MCF 10A (cell line): ENCODE measurements around the gene SNTB2. TPM values are rescaled to one million over a fixed set of nuclear protein-coding genes. Genes with fewer than 3 reads are reported as not detected.

ENCODE experiments used
- BruUV-seq: library from RNA; stranded (reverse); fragments of 400-500 nt; replicated peaks from 2 replicates; lab custom pipeline; 2021; lab: Mats Ljungman, UMichigan
- CTCF ChIA-PET: fragments of 300-600 bp; sonication (Branson Sonifier 250); formaldehyde crosslinking; extraction: SDS; loops from one replicate; lab custom pipeline; 2021; ENCODE audit warnings: antibody characterized with exemption, inconsistent platforms; lab: Yijun Ruan, JAX
- POLR2A ChIA-PET: fragments of 300-600, 350-650 bp; sonication (Branson Sonifier 250); formaldehyde crosslinking; extraction: SDS; loops from one replicate; lab custom pipeline; 2020; ENCODE audit warnings: antibody characterized with exemption, inconsistent platforms; lab: Yijun Ruan, JAX
- DNase-seq: peaks from one replicate; pipeline ENCODE4 v3.0.0-alpha.2; 2018; ENCODE audit not compliant: unreplicated experiment
- H3K27ac Mint-ChIP-seq: one replicate; pipeline ENCODE4 v1.8.0; 2022; ENCODE audit warnings: mild to moderate bottlenecking, low read depth, mixed read lengths; ENCODE audit not compliant: unreplicated experiment
- H3K27me3 Mint-ChIP-seq: one replicate; pipeline ENCODE4 v1.8.0; 2022; ENCODE audit warnings: mixed read lengths; ENCODE audit not compliant: insufficient read depth, unreplicated experiment
- H3K36me3 Mint-ChIP-seq: one replicate; pipeline ENCODE4 v1.8.0; 2022; ENCODE audit warnings: mild to moderate bottlenecking, moderate library complexity, mixed read lengths; ENCODE audit not compliant: insufficient read depth, unreplicated experiment
- H3K4me1 Mint-ChIP-seq: one replicate; pipeline ENCODE4 v1.8.0; 2022; ENCODE audit warnings: mixed read lengths; ENCODE audit not compliant: insufficient read depth, unreplicated experiment
- H3K4me3 Mint-ChIP-seq: one replicate; pipeline ENCODE4 v1.8.0; 2022; ENCODE audit warnings: mild to moderate bottlenecking, moderate library complexity, mixed read lengths; ENCODE audit not compliant: unreplicated experiment
- H3K9me3 Mint-ChIP-seq: one replicate; pipeline ENCODE4 v1.8.0; 2022; ENCODE audit warnings: mixed read lengths; ENCODE audit not compliant: unreplicated experiment
- CTCF ChIP-seq: fragments of 200-600 bp; IDR thresholded peaks from one replicate; pipeline ENCODE4 v1.8.0; 2022; ENCODE audit warnings: antibody characterized with exemption, mild to moderate bottlenecking; ENCODE audit not compliant: unreplicated experiment
- intact Hi-C: fragments of 100-400 bp; cut with micrococcal nuclease; formaldehyde crosslinking; loops from 2 replicates; pipeline ENCODE4 v1.14.1; 2022
- total RNA-seq: library from RNA; stranded (reverse); gene quantifications from 2 replicates; pipeline ENCODE4 v1.2.3, GENCODE V29; 2022

The SNTB2 gene
- total RNA-seq, 1 experiment from 2014 or later: 20.2 TPM

- no peak for TF ChIP-seq CTCF
- Mint-ChIP-seq H3K27me3 (no peaks in the 10 kb centered on the region), H3K27ac (no peak overlapping the region), H3K4me3 (no peak overlapping the region), H3K9me3 (no peaks in the 10 kb centered on the region), H3K4me1 (no peaks in the 10 kb centered on the region), H3K36me3 (no peaks in the 10 kb centered on the region)
- ChIA-PET POLR2A (no interaction called here), CTCF (no interaction called here)
- DNase-seq: no peak
- intact Hi-C loops: no loop called here
- no TSS peak for BruUV-seq
These were observed 50.3 kb downstream of the SNTB2 start for GRCh38 chr16:69237296-69237695.

- BruUV-seq: no TSS peak
- H3K9me3 Mint-ChIP-seq: no peaks in the 10 kb centered on the region
- H3K27me3 Mint-ChIP-seq: no peaks in the 10 kb centered on the region
- CTCF ChIA-PET: interaction anchor here (0.6 kb wide), 1 partner anchor 44 kb away, joined by 4 read pairs; no protein-coding TSS in a partner anchor
- H3K4me1 Mint-ChIP-seq: no peaks in the 10 kb centered on the region
- DNase-seq: no peak
- POLR2A ChIA-PET: interaction anchor here (0.6 kb wide), 1 partner anchor 9 kb away, joined by 3 read pairs; no protein-coding TSS in a partner anchor
- TF ChIP-seq CTCF: no peak
- H3K27ac Mint-ChIP-seq: no peak overlapping the region
- no peaks in the 10 kb centered on the region for H3K36me3 Mint-ChIP-seq
- H3K4me3 Mint-ChIP-seq: no peak overlapping the region
- intact Hi-C loops: no loop called here
These were observed 52.9 kb downstream of the SNTB2 start for GRCh38 chr16:69239851-69240250.

- POLR2A ChIA-PET: interaction anchor here (0.6 kb wide), 1 partner anchor 9 kb away, joined by 3 read pairs; no protein-coding TSS in a partner anchor
- CTCF ChIA-PET: interaction anchor here (0.6 kb wide), 1 partner anchor 44 kb away, joined by 4 read pairs; no protein-coding TSS in a partner anchor
- TF ChIP-seq CTCF: no peak
- DNase-seq: no peak
- intact Hi-C loops: no loop called here
- H3K4me3 Mint-ChIP-seq: no peak overlapping the region
- no peak overlapping the region for H3K27ac Mint-ChIP-seq
- H3K9me3 Mint-ChIP-seq: no peaks in the 10 kb centered on the region
- H3K36me3 Mint-ChIP-seq: no peaks in the 10 kb centered on the region
- H3K4me1 Mint-ChIP-seq: no peaks in the 10 kb centered on the region
- H3K27me3 Mint-ChIP-seq: no peaks in the 10 kb centered on the region
- no TSS peak for BruUV-seq
These were observed 53.4 kb downstream of the SNTB2 start for GRCh38 chr16:69240331-69240730.

- intact Hi-C loops: no loop called here
- no peak for TF ChIP-seq CTCF
- no peak for DNase-seq
- POLR2A ChIA-PET: interaction anchor here (1.0 to 1.6 kb wide), 2 partner anchors 17 to 18 kb away, joined by 3 to 4 read pairs; no protein-coding TSS in a partner anchor
- Mint-ChIP-seq H3K4me1 (no peaks in the 10 kb centered on the region), H3K27me3 (no peaks in the 10 kb centered on the region), H3K4me3 (no peak overlapping the region), H3K27ac (no peak overlapping the region), H3K9me3 (no peaks in the 10 kb centered on the region), H3K36me3 (peaks cover 7% of the 10 kb centered on the region)
- CTCF ChIA-PET: interaction anchor here (0.6 kb wide), 2 partner anchors 16 to 112 kb away, joined by 3 to 5 read pairs; no protein-coding TSS in a partner anchor
- BruUV-seq: no TSS peak
These were observed 55.0 kb downstream of the SNTB2 start for GRCh38 chr16:69241926-69242325.
